ENCODE results near the gene IGFBP5. TPM values are rescaled to one million over a fixed set of nuclear protein-coding genes. Genes with fewer than 3 reads are reported as not detected.

The IGFBP5 gene
- polyA plus RNA-seq, 1 of the 3 experiments (the other 2 are of a cell fraction) = 323 TPM

GRCh38 chr2:216678813-216679657 is 16.3 kb downstream of the IGFBP5 start:
- no peak overlapping the region for H3K4me3 ChIP-seq (ENCODE audit: low read depth in 2 of 2, low read length in 1 of 2)
- no peak overlapping the region for H3K4me2 ChIP-seq
- peaks cover 4% of the 10 kb centered on the region; the same call in 1 of the 2 replicates for H4K20me1 ChIP-seq (ENCODE audit: insufficient read depth)
- no peak overlapping the region for H3K27ac ChIP-seq (ENCODE audit: low read depth in 2 of 2, low read length in 1 of 2)
- H2AFZ ChIP-seq (ENCODE audit: low read depth) = no peak overlapping the region
- ChIA-PET POLR2A (no interaction called here), CTCF (interaction anchor here (0.8 to 4.1 kb wide), 9 partner anchors 12 to 1034 kb away, joined by 3 to 17 read pairs (median 6); no protein-coding TSS in a partner anchor)
- no peaks in the 10 kb centered on the region for H3K27me3 ChIP-seq (ENCODE audit: insufficient read depth)
- 85% methylated on average over 21 of the region's 21 CpGs for WGBS (ENCODE audit: low lambda C conversion rate)
- no peak overlapping the region for H3K9ac ChIP-seq
- H3K9me3 ChIP-seq = no peaks in the 10 kb centered on the region
- peaks cover 6 to 7% of the 10 kb centered on the region in 2 experiments; a peak in 2 of 4 replicates for H3K4me1 ChIP-seq (ENCODE audit: control insufficient read depth in 1 of 2, insufficient read depth in 2 of 2, low read depth in 1 of 2, low read length in 1 of 2)
- TF ChIP-seq FOXM1 (IDR thresholded peaks at IDR 0.05; ENCODE audit: low read depth) (no peak), RXRA (IDR thresholded peaks at IDR 0.05; ENCODE audit: borderline replicate concordance, low read depth) (no peak), PBX3 (IDR thresholded peaks at IDR 0.05) (no peak), SIN3A (IDR thresholded peaks at IDR 0.05; ENCODE audit: borderline replicate concordance, low read depth, low read length) (no peak), USF2 (IDR thresholded peaks at IDR 0.05; ENCODE audit: borderline replicate concordance, low read depth, low read length) (no peak), JUND (IDR thresholded peaks at IDR 0.05) (no peak), MXI1 (IDR thresholded peaks at IDR 0.05; ENCODE audit: low read depth, low read length) (no peak), RAD21 (IDR thresholded peaks at IDR 0.05; ENCODE audit: low read length) (no peak), FOXJ3 (CRISPR knock-in tag; IDR thresholded peaks at IDR 0.05) (no peak), SMC3 (IDR thresholded peaks at IDR 0.05; ENCODE audit: low read depth, low read length) (no peak)
- DNase-seq = no peak
- no peaks in the 10 kb centered on the region for H3K79me2 ChIP-seq (ENCODE audit: insufficient read depth)
- peaks cover 11% of the 10 kb centered on the region for H3F3A ChIP-seq (replicated peaks; ENCODE audit: insufficient read depth)
- peaks cover 0 to 29% of the 10 kb centered on the region in 2 experiments for H3K36me3 ChIP-seq (replicated peaks in 1 of 2; ENCODE audit: control insufficient read depth in 1 of 2, insufficient read depth in 2 of 2, low read length in 1 of 2)
- H3K9me2 ChIP-seq = no peaks in the 10 kb centered on the region

- Histone ChIP-seq H3K4me3 (ENCODE audit: low read depth in 2 of 2, low read length in 1 of 2) (no peak overlapping the region), H3K79me2 (ENCODE audit: insufficient read depth) (no peaks in the 10 kb centered on the region), H3K9me2 (no peaks in the 10 kb centered on the region), H4K20me1 (ENCODE audit: insufficient read depth) (no peaks in the 10 kb centered on the region; the same call in 1 of the 2 replicates), H3F3A (replicated peaks; ENCODE audit: insufficient read depth) (peaks cover 6% of the 10 kb centered on the region), H3K9me3 (no peaks in the 10 kb centered on the region), H3K27ac (ENCODE audit: low read depth in 2 of 2, low read length in 1 of 2) (no peak overlapping the region), H3K36me3 (replicated peaks in 1 of 2; ENCODE audit: control insufficient read depth in 1 of 2, insufficient read depth in 2 of 2, low read length in 1 of 2) (peaks cover 0 to 31% of the 10 kb centered on the region in 2 experiments), H2AFZ (ENCODE audit: low read depth) (no peak overlapping the region), H3K27me3 (ENCODE audit: insufficient read depth) (no peaks in the 10 kb centered on the region), H3K4me2 (no peak overlapping the region), H3K9ac (no peak overlapping the region), H3K4me1 (ENCODE audit: control insufficient read depth in 1 of 2, insufficient read depth in 2 of 2, low read depth in 1 of 2, low read length in 1 of 2) (peaks cover 4 to 6% of the 10 kb centered on the region in 2 experiments; a peak in 2 of 4 replicates)
- ChIA-PET POLR2A (no interaction called here), CTCF (interaction anchor here (0.6 to 4.1 kb wide), 9 partner anchors 11 to 1037 kb away, joined by 3 to 17 read pairs (median 4); no protein-coding TSS in a partner anchor)
- TF ChIP-seq USF2 (IDR thresholded peaks at IDR 0.05; ENCODE audit: borderline replicate concordance, low read depth, low read length) (no peak), USF1 (IDR thresholded peaks at IDR 0.05; ENCODE audit: borderline replicate concordance, low read depth) (no peak), REST (IDR thresholded peaks at IDR 0.05; ENCODE audit: low read depth, low read length) (no peak), NFIC (IDR thresholded peaks at IDR 0.05; ENCODE audit: borderline replicate concordance) (no peak), RXRA (IDR thresholded peaks at IDR 0.05; ENCODE audit: borderline replicate concordance, low read depth) (no peak), ELF1 (IDR thresholded peaks at IDR 0.05) (no peak)
- no peak for DNase-seq
- 93% methylated on average over 12 of the region's 12 CpGs for WGBS (ENCODE audit: low lambda C conversion rate)
Observed at GRCh38 chr2:216678098-216678465, 17.3 kb downstream of the IGFBP5 start.
